Activated CD8-positive, alpha-beta memory T cell treated with anti-CD3 and anti-CD28 coated beads for 24 hours (primary cell): Measurements from ENCODE around the gene ARHGAP8.
"Not testable (repeated sequence)": the region's sequence is repeated elsewhere in the genome, so short reads cannot be mapped to it uniquely, and the experiment has no call there.

ENCODE experiments used
- DNase-seq: peaks from one replicate; pipeline ENCODE4 v3.0.0-alpha.2; 2020

The ARHGAP8 gene

GRCh38 chr22:44837481-44837880 lies 85.1 kb downstream of the ARHGAP8 start:
- DNase-seq: no peak

GRCh38 chr22:44838316-44839016 lies 86.1 kb downstream of the ARHGAP8 start:
- DNase-seq: no peak

- DNase-seq: no peak
Measured at GRCh38 chr22:44839061-44839460, 86.7 kb downstream of the ARHGAP8 start.

GRCh38 chr22:44839721-44840120 lies 87.3 kb downstream of the ARHGAP8 start:
- DNase-seq: no peak

GRCh38 chr22:44840611-44841322 lies 88.4 kb downstream of the ARHGAP8 start:
- DNase-seq: no peak

- DNase-seq: no peak
Measured at GRCh38 chr22:44842417-44842816, 90.0 kb downstream of the ARHGAP8 start.

- no peak for DNase-seq
Measured at GRCh38 chr22:44845191-44845590, 92.8 kb downstream of the ARHGAP8 start.

- no peak for DNase-seq
Measured at GRCh38 chr22:44845796-44846720, 93.7 kb downstream of the ARHGAP8 start.

- no peak for DNase-seq
Measured at GRCh38 chr22:44846726-44847275, 94.4 kb downstream of the ARHGAP8 start.

- no peak for DNase-seq
Measured at GRCh38 chr22:44847380-44847779, 95.0 kb downstream of the ARHGAP8 start.

- DNase-seq: no peak
Measured at GRCh38 chr22:44847892-44848291, 95.5 kb downstream of the ARHGAP8 start.

GRCh38 chr22:44848296-44848741 lies 95.9 kb downstream of the ARHGAP8 start:
- no peak for DNase-seq

- DNase-seq: no peak
Measured at GRCh38 chr22:44848791-44849420, 96.5 kb downstream of the ARHGAP8 start.

GRCh38 chr22:44850946-44851345 lies 98.6 kb downstream of the ARHGAP8 start:
- no peak for DNase-seq

GRCh38 chr22:44854641-44855040 lies 102.3 kb downstream of the ARHGAP8 start:
- DNase-seq: not testable (repeated sequence)

- no peak for DNase-seq
Measured at GRCh38 chr22:44855855-44856254, 103.5 kb downstream of the ARHGAP8 start.

GRCh38 chr22:44858819-44859218 lies 106.4 kb downstream of the ARHGAP8 start:
- DNase-seq: not testable (repeated sequence)

- no peak for DNase-seq
Measured at GRCh38 chr22:44859641-44860040, 107.3 kb downstream of the ARHGAP8 start.

- no peak for DNase-seq
Measured at GRCh38 chr22:44860311-44860710, 107.9 kb downstream of the ARHGAP8 start.

GRCh38 chr22:44861245-44861644 lies 108.9 kb downstream of the ARHGAP8 start:
- DNase-seq: no peak

GRCh38 chr22:44862281-44862680 lies 109.9 kb downstream of the ARHGAP8 start:
- no peak for DNase-seq
